IMR-90 (cell line): Measurements from ENCODE around the gene CHRM3. TPM values are rescaled to one million over a fixed set of nuclear protein-coding genes. Genes with fewer than 3 reads are reported as not detected.

Experiments
- ATAC-seq: fragments of 200-7000 bp; cut with Tn5 transposase; 2 replicates; pipeline ENCODE4 v1.9.1; 2020; ENCODE audit warnings: low read depth, mild to moderate bottlenecking, moderate library complexity
- BruUV-seq: library from RNA; stranded (reverse); fragments of 400-500 nt; replicated peaks from 2 replicates; lab custom pipeline; 2021; lab: Mats Ljungman, UMichigan
- CTCF ChIA-PET: fragments of 300-600 bp; formaldehyde crosslinking; extraction: SDS; loops from one replicate; lab custom pipeline; 2021; ENCODE audit warnings: antibody characterized with exemption; lab: Yijun Ruan, JAX
- POLR2A ChIA-PET: fragments of 300-600 bp; sonication (Branson Sonifier 250); formaldehyde crosslinking; loops from one replicate; lab custom pipeline; 2022; ENCODE audit warnings: antibody characterized with exemption; ENCODE audit not compliant: unreplicated experiment; lab: Charles Lee
- DNase-seq: peaks from one replicate; pipeline ENCODE4 v3.0.0; 2013
- H2AFZ ChIP-seq: replicated peaks from 2 replicates; pipeline ENCODE3; 2013; ENCODE audit warnings: low read length, mild to moderate bottlenecking; ENCODE audit not compliant: poor library complexity
- H2AK5ac ChIP-seq: 2 replicates; pipeline ENCODE4 v1.6.1; 2013; ENCODE audit warnings: low read depth, low read length, inconsistent platforms
- H2AK9ac ChIP-seq: replicated peaks from 2 replicates; pipeline ENCODE3; 2013; ENCODE audit warnings: mild to moderate bottlenecking, low read depth, low read length, moderate library complexity; ENCODE audit not compliant: poor library complexity
- H2BK120ac ChIP-seq: 2 replicates; pipeline ENCODE4 v1.6.1; 2013; ENCODE audit warnings: low read depth, low read length, inconsistent platforms
- H2BK15ac ChIP-seq: 3 replicates; pipeline ENCODE4 v1.6.1; 2013; ENCODE audit warnings: low read depth, low read length, inconsistent platforms
- H2BK20ac ChIP-seq: 2 replicates; pipeline ENCODE4 v1.6.1; 2013; ENCODE audit warnings: low read depth, mild to moderate bottlenecking, inconsistent platforms, low read length, moderate library complexity
- H2BK5ac ChIP-seq: 2 replicates; pipeline ENCODE4 v1.6.1; 2013; ENCODE audit warnings: mild to moderate bottlenecking, low read depth, low read length, inconsistent platforms; ENCODE audit not compliant: poor library complexity, severe bottlenecking
- H3K14ac ChIP-seq: replicated peaks from 2 replicates; pipeline ENCODE4 v1.6.1; 2013; ENCODE audit warnings: low read depth, low read length, inconsistent platforms
- H3K18ac ChIP-seq: 2 replicates; pipeline ENCODE4 v1.6.1; 2013; ENCODE audit warnings: low read depth, low read length, control low read depth
- H3K23ac ChIP-seq: 2 replicates; pipeline ENCODE4 v1.6.1; 2013; ENCODE audit warnings: low read depth, low read length, inconsistent platforms
- H3K27ac ChIP-seq: 2 replicates; pipeline ENCODE4 v1.5.1; 2013; ENCODE audit warnings: mild to moderate bottlenecking, control low read depth, low read length; ENCODE audit not compliant: insufficient read depth
- H3K27me3 ChIP-seq: 2 replicates; pipeline ENCODE4 v1.6.1; 2013; ENCODE audit warnings: low read length; ENCODE audit not compliant: control insufficient read depth, insufficient read depth
- H3K36me3 ChIP-seq: 2 replicates; pipeline ENCODE4 v1.6.1; 2013; ENCODE audit warnings: low read length, mixed read lengths; ENCODE audit not compliant: control insufficient read depth, insufficient read depth
- H3K4ac ChIP-seq: 2 replicates; pipeline ENCODE4 v1.6.1; 2013; ENCODE audit warnings: low read depth, low read length, inconsistent platforms
- H3K4me1 ChIP-seq: 2 replicates; pipeline ENCODE4 v1.6.1; 2013; ENCODE audit warnings: low read length, mixed read lengths; ENCODE audit not compliant: control insufficient read depth, insufficient read depth
- H3K4me2 ChIP-seq: 2 replicates; pipeline ENCODE4 v1.6.1; 2013; ENCODE audit warnings: low read depth, mild to moderate bottlenecking, control low read depth, low read length, moderate library complexity
- H3K4me3 ChIP-seq: 2 replicates; pipeline ENCODE4 v1.5.1; 2013; ENCODE audit warnings: low read depth, mild to moderate bottlenecking, control low read depth, low read length, moderate library complexity; ENCODE audit not compliant: insufficient read depth
- H3K56ac ChIP-seq: 2 replicates; pipeline ENCODE4 v1.6.1; 2013; ENCODE audit warnings: low read length, inconsistent platforms; ENCODE audit not compliant: insufficient read depth; ENCODE audit errors: extremely low read depth
- H3K79me1 ChIP-seq, 2 experiments: 2 replicates each; pipeline ENCODE4 v1.6.1; 2013; ENCODE audit warnings: low read length in 2 of 2, inconsistent platforms in 1 of 2, low read depth in 1 of 2
- H3K9ac ChIP-seq: 2 replicates; pipeline ENCODE4 v1.6.1; 2013; ENCODE audit warnings: low read depth, low read length, control low read depth
- H3K9me1 ChIP-seq: 2 replicates; pipeline ENCODE4 v1.6.1; 2013; ENCODE audit warnings: low read length, inconsistent platforms; ENCODE audit not compliant: insufficient read depth
- H3K9me3 ChIP-seq: 2 replicates; pipeline ENCODE4 v1.6.1; 2013; ENCODE audit warnings: low read length; ENCODE audit not compliant: control insufficient read depth, insufficient read depth
- H4K20me1 ChIP-seq: 2 replicates; pipeline ENCODE4 v1.6.1; 2013; ENCODE audit warnings: low read length, inconsistent platforms; ENCODE audit not compliant: insufficient read depth
- H4K5ac ChIP-seq: 2 replicates; pipeline ENCODE4 v1.6.1; 2013; ENCODE audit warnings: mild to moderate bottlenecking, low read depth, low read length, control low read depth
- H4K8ac ChIP-seq, 2 experiments: 2 replicates each; pipeline ENCODE4 v1.6.1; 2013; ENCODE audit warnings: low read depth in 2 of 2, low read length in 2 of 2, control low read depth in 1 of 2, inconsistent platforms in 1 of 2
- H4K91ac ChIP-seq: 2 replicates; pipeline ENCODE4 v1.6.1; 2013; ENCODE audit warnings: low read depth, low read length, inconsistent platforms; ENCODE audit not compliant: insufficient read depth
- MAFK ChIP-seq: IDR thresholded peaks from 2 replicates; pipeline ENCODE4 v1.6.1; 2012; ENCODE audit warnings: low read depth, low read length, improper control_type of control experiment
- WGBS, 2 experiments: methylation state at CpG; one replicate each; pipeline versions ENCODE4 v1.1.5 to v1.1.7; 2013; ENCODE audit warnings: missing lambda C conversion rate in 2 of 2; ENCODE audit not compliant: insufficient read length in 1 of 2; ENCODE audit errors: extremely low coverage in 2 of 2; 5-methylcytosine and 5-hydroxymethylcytosine counted together
- dilution Hi-C: fragments of 300-500 bp; cut with HindIII; formaldehyde crosslinking; loops from one replicate; pipeline ENCODE4 v1.14.3; 2018; ENCODE audit warnings: low sequenced_read_pairs; ENCODE audit not compliant: unreplicated experiment
- in situ Hi-C: fragments of 300-500 bp; cut with MboI; formaldehyde crosslinking; loops from 3 replicates; pipeline ENCODE4 v1.14.3; 2019; ENCODE audit warnings: low sequenced_read_pairs, inconsistent platforms, mixed read lengths
- intact Hi-C: fragments of 100-400 bp; cut with micrococcal nuclease; formaldehyde crosslinking; loops from 2 replicates; pipeline ENCODE4 v1.10.0; 2022
- polyA plus RNA-seq, 3 experiments: library from polyadenylated mRNA; depleted of rRNA; stranded (reverse); fragments of >200 nt; gene quantifications; 2 replicates each; pipeline ENCODE4 v1.2.3, GENCODE V29; 2012; ENCODE audit warnings: low replicate concordance in 1 of 3
- total RNA-seq: library from RNA; depleted of rRNA; stranded (reverse); fragments of >200 nt; gene quantifications from 2 replicates; pipeline ENCODE4 v1.2.3, GENCODE V29; 2012

Gene CHRM3
- total and polyA plus RNA-seq, 2 of the 4 experiments (the other 2 are of a cell fraction), result not detected

GRCh38 chr1:239337799-239338430, 48.5 kb upstream of the CHRM3 start:
- Histone ChIP-seq H2AFZ (no peak overlapping the region), H4K5ac (no peak overlapping the region), H4K8ac (no peak overlapping the region), H3K79me1 (no peaks in the 10 kb centered on the region), H3K4me3 (no peak overlapping the region), H3K56ac (no peak overlapping the region), H3K9me3 (peaks cover 7% of the 10 kb centered on the region), H3K4ac (no peak overlapping the region), H4K91ac (no peak overlapping the region), H4K20me1 (no peaks in the 10 kb centered on the region), H3K27me3 (no peaks in the 10 kb centered on the region), H3K36me3 (no peaks in the 10 kb centered on the region), H2BK15ac (no peak overlapping the region), H3K4me2 (no peak overlapping the region), H3K14ac (no peak overlapping the region), H3K9ac (no peak overlapping the region), H2AK5ac (no peak overlapping the region), H3K18ac (no peak overlapping the region), H2AK9ac (no peak overlapping the region), H3K23ac (no peak overlapping the region), H3K27ac (no peak overlapping the region), H2BK5ac (no peak overlapping the region), H2BK120ac (no peak overlapping the region), H3K4me1 (no peaks in the 10 kb centered on the region), H3K9me1 (no peaks in the 10 kb centered on the region), H2BK20ac (no peak overlapping the region)
- in situ Hi-C loops, result no loop called here
- intact Hi-C loops, result no loop called here
- ATAC-seq, result no peak
- 0% methylated on average over 1 of the region's 6 CpGs; no CpG with 5 or more reads in 1 of the 2 experiments for WGBS, 2 experiments
- dilution Hi-C loops, result no loop called here
- BruUV-seq, result no TSS peak
- POLR2A ChIA-PET, result no interaction called here
- CTCF ChIA-PET, result no interaction called here
- TF ChIP-seq MAFK, result no peak
- DNase-seq, result no peak
